GM10266 (cell line): Measurements from ENCODE around the gene GRAMD2A.

ENCODE experiments used
- DNase-seq: peaks from one replicate; pipeline ENCODE4 v3.0.0; 2012; ENCODE audit errors: extremely low spot score
- TF ChIP-seq, protein P1 (sequence below): IDR thresholded peaks from 2 replicates; pipeline ENCODE4 v1.5.1; 2012; ENCODE audit warnings: mild to moderate bottlenecking, low read depth; ENCODE audit not compliant: control insufficient read depth, insufficient read depth; ENCODE audit errors: missing control alignments

GRAMD2A gene

DNA sequence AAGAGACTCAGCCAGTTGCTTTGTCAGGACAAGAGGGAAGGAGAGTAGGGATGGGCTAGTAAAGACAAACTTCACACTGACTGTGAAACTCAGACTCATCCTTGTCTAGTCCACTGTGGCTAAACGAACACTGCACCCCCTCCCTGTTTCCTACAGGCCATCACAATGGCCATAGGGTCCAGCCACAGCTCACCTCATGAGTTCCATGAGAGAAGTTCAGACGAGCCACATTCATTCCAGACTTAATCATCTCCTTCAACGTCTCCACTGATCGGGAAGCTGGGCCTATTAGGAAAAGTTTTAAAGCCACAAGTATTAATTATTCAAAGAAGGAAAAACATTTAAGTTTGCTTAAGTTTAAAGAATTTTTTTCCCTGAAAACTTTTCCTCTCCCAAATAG is 19.6 kb upstream of the GRAMD2A start:
- DNase-seq = no peak
- TF ChIP-seq, protein P1, sequence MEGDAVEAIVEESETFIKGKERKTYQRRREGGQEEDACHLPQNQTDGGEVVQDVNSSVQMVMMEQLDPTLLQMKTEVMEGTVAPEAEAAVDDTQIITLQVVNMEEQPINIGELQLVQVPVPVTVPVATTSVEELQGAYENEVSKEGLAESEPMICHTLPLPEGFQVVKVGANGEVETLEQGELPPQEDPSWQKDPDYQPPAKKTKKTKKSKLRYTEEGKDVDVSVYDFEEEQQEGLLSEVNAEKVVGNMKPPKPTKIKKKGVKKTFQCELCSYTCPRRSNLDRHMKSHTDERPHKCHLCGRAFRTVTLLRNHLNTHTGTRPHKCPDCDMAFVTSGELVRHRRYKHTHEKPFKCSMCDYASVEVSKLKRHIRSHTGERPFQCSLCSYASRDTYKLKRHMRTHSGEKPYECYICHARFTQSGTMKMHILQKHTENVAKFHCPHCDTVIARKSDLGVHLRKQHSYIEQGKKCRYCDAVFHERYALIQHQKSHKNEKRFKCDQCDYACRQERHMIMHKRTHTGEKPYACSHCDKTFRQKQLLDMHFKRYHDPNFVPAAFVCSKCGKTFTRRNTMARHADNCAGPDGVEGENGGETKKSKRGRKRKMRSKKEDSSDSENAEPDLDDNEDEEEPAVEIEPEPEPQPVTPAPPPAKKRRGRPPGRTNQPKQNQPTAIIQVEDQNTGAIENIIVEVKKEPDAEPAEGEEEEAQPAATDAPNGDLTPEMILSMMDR = no peak

- TF ChIP-seq, protein P1 = no peak
- DNase-seq = no peak
Observed at GRCh38 chr15:72216079-72216478, 18.5 kb upstream of the GRAMD2A start.

DNA sequence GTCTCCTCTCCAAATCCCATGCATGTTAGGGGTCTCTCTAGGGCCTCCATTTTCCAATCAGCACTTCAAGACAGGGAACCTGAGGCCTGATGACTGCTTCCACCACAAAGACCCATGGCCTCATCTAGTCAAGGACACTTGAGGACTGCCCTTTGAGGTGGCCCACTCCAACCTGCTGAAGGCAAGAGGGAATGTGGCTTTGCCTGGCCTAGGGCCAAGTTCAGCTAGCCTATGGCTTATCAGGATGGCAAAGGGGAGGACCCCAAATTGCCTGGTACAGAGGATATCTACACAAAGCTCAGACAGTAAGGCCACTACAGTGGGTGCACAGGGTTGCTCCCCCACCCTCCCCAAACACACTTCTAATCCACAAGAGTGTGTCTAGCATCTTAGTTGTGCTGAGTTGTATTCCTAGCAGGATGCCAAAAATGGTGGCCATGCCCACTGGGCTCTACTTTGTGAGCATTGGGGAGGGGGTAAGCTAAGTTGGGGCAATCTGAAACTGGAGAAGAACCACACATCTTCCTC is 10.0 kb upstream of the GRAMD2A start:
- TF ChIP-seq, protein P1 = no peak

GRCh38 chr15:72206677-72207000 is 9.1 kb upstream of the GRAMD2A start:
- no peak for DNase-seq
- TF ChIP-seq, protein P1 = no peak

More for the DNA sequence above, 10.0 kb upstream of the GRAMD2A start:
- DNase-seq = no peak

DNA sequence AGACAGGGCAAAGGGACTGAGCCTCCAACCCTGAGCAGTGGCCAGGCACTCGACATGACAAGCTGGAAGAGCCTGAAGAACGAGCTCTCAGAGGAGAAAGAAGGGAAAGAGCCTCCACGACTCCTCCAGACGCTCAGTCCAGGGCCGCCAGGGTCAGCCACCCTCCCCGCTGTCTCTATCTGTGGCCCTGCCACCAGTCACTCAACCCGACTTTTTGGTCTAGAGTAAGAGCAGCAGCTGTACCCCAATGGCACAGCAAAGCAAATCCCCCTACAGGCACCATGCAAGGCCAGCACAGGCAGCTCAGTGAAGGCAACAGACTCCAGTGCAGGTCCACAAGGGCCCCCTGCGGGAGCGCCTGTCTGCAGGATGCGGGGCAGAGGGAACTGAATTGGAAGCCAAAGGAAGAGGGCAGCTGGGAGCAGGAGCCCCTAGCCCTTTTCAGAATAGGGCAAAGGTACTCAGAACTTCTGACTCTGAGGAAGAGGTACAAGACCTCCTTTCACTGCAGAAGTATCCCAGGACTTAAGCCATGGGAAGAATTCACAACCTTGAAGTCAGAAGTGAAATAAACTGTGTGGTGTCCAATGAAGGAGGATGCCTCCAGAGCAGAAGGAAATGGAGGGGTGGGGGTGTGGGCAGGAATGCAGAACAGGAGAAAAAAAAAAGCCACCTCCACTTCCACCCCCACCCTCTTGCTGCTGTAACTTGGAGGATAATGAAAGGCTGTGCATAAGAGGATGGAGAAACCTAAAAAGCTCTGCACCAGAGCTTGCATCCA is 8.5 kb upstream of the GRAMD2A start:
- TF ChIP-seq, protein P1 = no peak
- DNase-seq = no peak

DNA sequence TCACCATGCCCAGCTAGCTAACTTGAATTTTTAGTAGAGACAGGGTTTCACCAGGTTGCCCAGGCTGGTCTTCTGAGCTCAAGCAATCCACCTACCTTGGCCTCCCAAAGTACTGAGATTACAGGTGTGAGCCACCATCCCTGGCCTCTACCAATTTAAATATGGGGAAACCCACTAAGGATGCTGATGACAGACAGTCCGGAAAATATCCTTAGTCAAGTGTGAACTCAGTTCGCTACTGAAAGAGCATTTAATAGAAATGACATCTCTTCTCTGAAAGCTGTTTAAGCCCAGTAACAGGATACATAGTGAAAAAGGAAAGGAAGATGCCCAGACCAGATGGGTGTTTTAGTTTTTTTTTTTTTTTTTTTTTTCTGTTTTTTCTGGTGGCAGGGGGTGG is 7.7 kb upstream of the GRAMD2A start:
- DNase-seq = no peak
- TF ChIP-seq, protein P1 = no peak

DNA sequence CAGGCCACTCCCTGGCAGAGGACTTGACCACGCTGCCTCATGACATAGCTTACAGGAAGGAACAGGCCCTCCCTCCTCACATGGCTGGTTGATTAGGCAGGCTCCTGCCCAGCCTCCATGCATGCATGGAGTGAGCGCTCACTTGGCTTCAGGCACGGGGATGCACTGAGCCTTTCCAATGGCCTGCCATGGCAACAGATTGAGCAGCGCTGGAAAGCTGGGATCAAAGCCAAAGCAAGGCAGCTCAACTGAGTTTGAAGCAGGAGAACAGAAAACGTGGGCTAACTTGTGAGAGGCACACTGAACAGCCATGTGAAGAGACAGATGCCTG is 5.9 kb upstream of the GRAMD2A start:
- no peak for DNase-seq
- TF ChIP-seq, protein P1 = no peak
